Erythroblast (primary cell): ENCODE results near the gene CENPS.

ENCODE experiments used
- GATA1 ChIP-seq: IDR thresholded peaks from 2 replicates; pipeline ENCODE4 v1.6.1; 2011; ENCODE audit warnings: low read depth, mild to moderate bottlenecking, control low read depth, low read length, moderate library complexity
- POLR2A ChIP-seq: IDR thresholded peaks from 2 replicates; pipeline ENCODE4 v1.6.1; 2011; ENCODE audit warnings: mild to moderate bottlenecking, low read length

DNA sequence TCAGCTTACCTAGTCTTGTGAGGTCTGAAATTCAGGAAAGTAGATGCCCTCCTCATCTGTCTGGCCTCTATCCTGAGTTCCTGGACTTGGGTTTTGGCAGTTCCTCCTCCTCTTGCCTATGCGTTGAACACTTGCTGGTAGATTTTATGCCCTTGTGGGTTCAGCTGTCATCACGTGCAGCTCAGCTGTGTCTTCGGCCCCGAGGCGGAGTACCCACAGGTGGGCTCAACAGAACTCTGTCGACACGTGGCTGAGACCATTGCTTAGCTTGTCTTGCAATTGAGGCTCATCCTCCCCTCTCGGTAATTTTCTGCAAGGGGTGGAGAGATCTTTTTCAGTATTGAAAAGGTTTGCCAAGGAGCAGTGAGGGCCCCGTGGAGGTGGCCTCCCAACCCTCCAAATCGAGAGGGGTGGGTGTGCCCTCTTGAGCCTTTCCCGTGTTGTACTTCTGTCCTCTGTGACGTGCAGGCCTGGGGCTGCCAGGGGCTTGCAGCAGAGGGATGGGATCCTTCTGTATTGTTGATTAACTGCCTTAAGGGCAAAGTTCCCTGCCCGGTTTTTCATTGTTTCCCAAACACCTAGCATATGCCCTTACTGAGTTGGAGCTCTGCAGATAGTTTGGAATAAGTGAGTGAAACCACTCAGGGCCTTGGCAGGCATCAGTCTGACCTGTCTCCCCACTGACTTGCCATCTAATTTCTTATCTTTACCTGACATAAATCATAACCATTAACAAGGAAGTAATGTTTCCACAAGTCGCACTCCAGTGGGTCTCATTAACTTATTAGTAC is 2.9 kb downstream of the CENPS start:
- TF ChIP-seq POLR2A (no peak), GATA1 (no peak)
